T-helper 2 cell treated with Interferon-gamma antibody and Interleukin-4, amounts not matched to agents 5 μg/mL and 100 μg/mL, for 36 hours (primary cell): ENCODE measurements around the gene TBX19.
"Not testable (repeated sequence)": the region's sequence is repeated elsewhere in the genome, so short reads cannot be mapped to it uniquely, and the experiment has no call there.

Experiments
- DNase-seq: peaks from one replicate; pipeline ENCODE4 v3.0.0; 2021; ENCODE audit warnings: low spot score
- H3K27ac Mint-ChIP-seq: one replicate; pipeline ENCODE4 v1.8.0; 2021; ENCODE audit warnings: mild to moderate bottlenecking, mixed read lengths
- H3K27me3 Mint-ChIP-seq: one replicate; pipeline ENCODE4 v1.8.0; 2021; ENCODE audit warnings: low read depth, mixed read lengths
- H3K36me3 Mint-ChIP-seq: one replicate; pipeline ENCODE4 v1.8.0; 2021; ENCODE audit warnings: low read depth, mixed read lengths
- H3K4me1 Mint-ChIP-seq: one replicate; pipeline ENCODE4 v1.8.0; 2021; ENCODE audit warnings: low read depth, mixed read lengths
- H3K4me3 Mint-ChIP-seq: one replicate; pipeline ENCODE4 v1.8.0; 2022; ENCODE audit warnings: mild to moderate bottlenecking, moderate library complexity, mixed read lengths
- H3K9me3 Mint-ChIP-seq: one replicate; pipeline ENCODE4 v1.8.0; 2021; ENCODE audit warnings: mixed read lengths

Gene TBX19

GRCh38 chr1:168341483-168341975, 60.9 kb downstream of the TBX19 start:
- Mint-ChIP-seq H3K4me1 (peaks cover 74% of the 10 kb centered on the region), H3K36me3 (peaks cover 25% of the 10 kb centered on the region), H3K4me3 (peak overlapping the region; percentile 29), H3K9me3 (peaks cover 9% of the 10 kb centered on the region), H3K27ac (peak overlapping the region; percentile 83), H3K27me3 (no peaks in the 10 kb centered on the region)
- no peak for DNase-seq

- Mint-ChIP-seq H3K4me1 (peaks cover 82% of the 10 kb centered on the region), H3K9me3 (peaks cover 9% of the 10 kb centered on the region), H3K27ac (peak overlapping the region; percentile 85), H3K27me3 (no peaks in the 10 kb centered on the region), H3K4me3 (peak overlapping the region; percentile 50), H3K36me3 (peaks cover 22% of the 10 kb centered on the region)
- peak; percentile 89 for DNase-seq
Measured at GRCh38 chr1:168342572-168343280, 62.0 kb downstream of the TBX19 start.

GRCh38 chr1:168343566-168343965, 62.9 kb downstream of the TBX19 start:
- H3K4me3 Mint-ChIP-seq, result peak overlapping the region; percentile 7
- H3K9me3 Mint-ChIP-seq, result peaks cover 6% of the 10 kb centered on the region
- no peak for DNase-seq
- peaks cover 86% of the 10 kb centered on the region for H3K4me1 Mint-ChIP-seq
- H3K27ac Mint-ChIP-seq, result peak overlapping the region; percentile 85
- H3K36me3 Mint-ChIP-seq, result peaks cover 24% of the 10 kb centered on the region
- no peaks in the 10 kb centered on the region for H3K27me3 Mint-ChIP-seq

- Mint-ChIP-seq H3K4me1 (peaks cover 76% of the 10 kb centered on the region), H3K9me3 (no peaks in the 10 kb centered on the region), H3K27ac (peak overlapping the region; percentile 47), H3K27me3 (no peaks in the 10 kb centered on the region), H3K4me3 (no peak overlapping the region), H3K36me3 (peaks cover 18% of the 10 kb centered on the region)
- DNase-seq, result no peak
Measured at GRCh38 chr1:168344517-168344916, 63.8 kb downstream of the TBX19 start.

- Mint-ChIP-seq H3K27me3 (no peaks in the 10 kb centered on the region), H3K27ac (no peak overlapping the region), H3K4me1 (peaks cover 64% of the 10 kb centered on the region)
Measured at GRCh38 chr1:168345939-168346338, 65.3 kb downstream of the TBX19 start.

GRCh38 chr1:168347630-168348029, 67.0 kb downstream of the TBX19 start:
- peaks cover 49% of the 10 kb centered on the region for H3K4me1 Mint-ChIP-seq

More at GRCh38 chr1:168345939-168346338, 65.3 kb downstream of the TBX19 start:
- H3K9me3 Mint-ChIP-seq, result no peaks in the 10 kb centered on the region
- DNase-seq, result no peak
- H3K36me3 Mint-ChIP-seq, result peaks cover 6% of the 10 kb centered on the region
- peak overlapping the region; percentile 10 for H3K4me3 Mint-ChIP-seq

GRCh38 chr1:168348146-168348709, 67.6 kb downstream of the TBX19 start:
- DNase-seq, result no peak
- H3K4me1 Mint-ChIP-seq, result peaks cover 43% of the 10 kb centered on the region

More at GRCh38 chr1:168347630-168348029, 67.0 kb downstream of the TBX19 start:
- Mint-ChIP-seq H3K27me3 (no peaks in the 10 kb centered on the region), H3K4me3 (peak overlapping the region; percentile 80), H3K36me3 (peaks cover 6% of the 10 kb centered on the region), H3K27ac (peak overlapping the region; percentile 90), H3K9me3 (no peaks in the 10 kb centered on the region)
- DNase-seq, result no peak

GRCh38 chr1:168354335-168355269, 73.9 kb downstream of the TBX19 start:
- not testable (repeated sequence) for H3K4me3 Mint-ChIP-seq, H3K27ac Mint-ChIP-seq, DNase-seq, H3K36me3 Mint-ChIP-seq, H3K27me3 Mint-ChIP-seq, H3K9me3 Mint-ChIP-seq
- peaks cover 12% of the 10 kb centered on the region for H3K4me1 Mint-ChIP-seq

More at GRCh38 chr1:168348146-168348709, 67.6 kb downstream of the TBX19 start:
- H3K9me3 Mint-ChIP-seq, result no peaks in the 10 kb centered on the region
- H3K27ac Mint-ChIP-seq, result peak overlapping the region; percentile 90
- no peaks in the 10 kb centered on the region for H3K27me3 Mint-ChIP-seq
- H3K4me3 Mint-ChIP-seq, result peak overlapping the region; percentile 80
- H3K36me3 Mint-ChIP-seq, result peaks cover 6% of the 10 kb centered on the region

- Mint-ChIP-seq H3K27ac (peak overlapping the region; percentile 91), H3K4me3 (peak overlapping the region; percentile 55), H3K36me3 (peaks cover 4% of the 10 kb centered on the region), H3K4me1 (peaks cover 59% of the 10 kb centered on the region), H3K27me3 (no peaks in the 10 kb centered on the region), H3K9me3 (no peaks in the 10 kb centered on the region)
- DNase-seq, result peak; percentile 79
Measured at GRCh38 chr1:168360151-168361021, 79.7 kb downstream of the TBX19 start.

GRCh38 chr1:168361252-168361651, 80.6 kb downstream of the TBX19 start:
- H3K4me3 Mint-ChIP-seq, result peak overlapping the region; percentile 35
- H3K9me3 Mint-ChIP-seq, result no peaks in the 10 kb centered on the region
- DNase-seq, result no peak
- H3K4me1 Mint-ChIP-seq, result peaks cover 61% of the 10 kb centered on the region
- H3K27me3 Mint-ChIP-seq, result no peaks in the 10 kb centered on the region
- peak overlapping the region; percentile 32 for H3K27ac Mint-ChIP-seq
- peaks cover 4% of the 10 kb centered on the region for H3K36me3 Mint-ChIP-seq

- peak overlapping the region; percentile 78 for H3K4me3 Mint-ChIP-seq
- H3K4me1 Mint-ChIP-seq, result peaks cover 58% of the 10 kb centered on the region
- no peaks in the 10 kb centered on the region for H3K9me3 Mint-ChIP-seq
- H3K36me3 Mint-ChIP-seq, result peaks cover 5% of the 10 kb centered on the region
- peak overlapping the region; percentile 92 for H3K27ac Mint-ChIP-seq
- H3K27me3 Mint-ChIP-seq, result no peaks in the 10 kb centered on the region
- peak; percentile 79 for DNase-seq
Measured at GRCh38 chr1:168362991-168363390, 82.3 kb downstream of the TBX19 start.
